HG02884 (cell line): Measurements from ENCODE around the gene FAM83F.
A peak's percentile ranks its signal among the peaks of the same experiment; 100 is the strongest.
"Not testable (repeated sequence)": the region's sequence is repeated elsewhere in the genome, so short reads cannot be mapped to it uniquely, and the experiment has no call there.

Experiments used
- ATAC-seq: cut with Tn5 transposase; IDR thresholded peaks from one replicate; pipeline ENCODE4 v1.9.1; 2021; ENCODE audit warnings: mild to moderate bottlenecking, moderate library complexity; ENCODE audit not compliant: unreplicated experiment

FAM83F gene

DNA sequence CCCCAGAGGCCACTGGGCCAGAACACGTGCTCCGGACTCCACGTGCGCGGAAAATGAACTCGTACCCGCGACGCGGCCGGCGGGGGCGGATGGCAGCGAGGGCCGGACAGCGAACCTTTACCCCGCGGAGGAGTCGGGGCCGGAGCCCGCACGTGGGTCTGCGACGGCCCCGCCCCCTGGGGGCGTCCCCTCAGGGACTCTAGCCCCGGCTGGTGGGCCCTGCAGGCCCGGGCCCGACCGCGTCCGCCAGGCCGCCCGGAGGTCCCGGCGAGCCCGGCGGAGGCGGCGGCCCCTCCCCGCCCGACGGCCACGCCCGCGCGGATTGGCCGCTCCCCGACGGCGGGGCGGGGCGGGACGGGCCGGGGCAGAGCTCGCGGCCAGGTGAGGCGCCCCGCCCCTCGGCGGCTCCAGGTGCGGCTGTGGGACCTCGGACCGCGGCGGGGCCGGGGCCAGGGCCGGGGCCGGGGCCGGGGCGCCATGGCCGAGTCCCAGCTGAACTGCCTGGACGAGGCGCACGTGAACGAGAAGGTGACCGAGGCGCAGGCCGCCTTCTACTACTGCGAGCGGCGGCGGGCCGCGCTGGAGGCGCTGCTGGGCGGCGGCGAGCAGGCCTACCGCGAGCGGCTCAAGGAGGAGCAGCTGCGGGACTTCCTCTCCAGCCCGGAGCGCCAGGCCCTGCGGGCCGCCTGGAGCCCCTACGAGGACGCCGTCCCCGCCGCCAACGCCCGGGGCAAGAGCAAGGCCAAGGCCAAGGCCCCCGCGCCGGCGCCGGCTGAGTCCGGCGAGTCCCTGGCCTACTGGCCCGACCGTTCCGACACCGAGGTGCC lies at the start of gene FAM83F:
TSS of gene FAM83F (plus strand) at position 389 of the 827 bp plus-strand sequence. CDS start at position 478, 89 bp downstream.
- ATAC-seq: no peak

DNA sequence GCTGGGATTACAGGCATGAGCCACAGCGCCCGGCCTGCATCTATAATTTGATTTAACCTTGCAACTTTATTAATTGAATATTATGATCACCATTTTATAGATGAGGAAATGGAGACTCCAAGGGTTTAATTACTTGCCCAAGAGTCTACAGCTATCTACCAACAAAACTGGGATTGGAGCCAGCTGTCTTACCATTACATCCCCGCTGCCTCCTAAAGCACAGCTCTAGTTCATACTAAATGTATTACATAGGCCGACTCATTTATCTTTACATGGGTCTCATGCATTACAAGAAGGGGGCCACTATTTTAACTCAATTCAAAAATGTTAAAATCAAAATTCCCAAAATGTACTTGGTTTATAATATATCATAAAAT lies 48.6 kb upstream of the FAM83F start:
- no peak for ATAC-seq

DNA sequence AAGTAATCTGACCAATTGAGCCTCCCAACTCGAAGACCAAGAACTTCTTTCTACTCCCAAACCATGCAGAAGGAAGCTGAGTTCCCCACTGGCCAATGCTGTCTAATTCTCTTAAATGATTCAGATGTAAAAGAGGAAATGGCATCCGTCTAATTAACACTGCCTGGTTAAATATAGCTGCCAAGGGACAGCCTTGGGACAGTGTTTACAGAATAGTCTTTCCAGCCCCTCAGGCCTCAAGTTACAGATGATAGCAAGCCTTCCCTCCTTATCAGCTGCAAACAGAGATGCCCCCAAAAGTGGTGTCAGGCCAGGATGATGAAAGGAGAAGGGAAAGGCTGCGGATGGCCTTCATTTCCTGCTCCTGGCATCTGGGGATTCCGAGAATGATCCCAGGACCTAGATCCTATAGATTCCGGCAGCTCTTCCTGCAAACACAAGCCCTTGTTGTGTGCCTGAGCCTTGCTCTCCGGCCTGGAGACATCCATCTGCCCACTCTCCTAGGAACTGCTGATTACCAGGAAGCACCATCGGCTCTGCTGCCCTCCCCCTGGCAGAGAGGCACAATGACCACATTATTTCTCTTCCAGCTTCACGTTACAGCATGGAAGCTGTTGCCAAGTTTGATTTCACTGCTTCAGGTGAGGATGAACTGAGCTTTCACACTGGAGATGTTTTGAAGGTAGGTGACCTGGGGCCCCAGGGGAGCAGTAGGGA lies 48.1 kb upstream of the FAM83F start:
- ATAC-seq: no peak

DNA sequence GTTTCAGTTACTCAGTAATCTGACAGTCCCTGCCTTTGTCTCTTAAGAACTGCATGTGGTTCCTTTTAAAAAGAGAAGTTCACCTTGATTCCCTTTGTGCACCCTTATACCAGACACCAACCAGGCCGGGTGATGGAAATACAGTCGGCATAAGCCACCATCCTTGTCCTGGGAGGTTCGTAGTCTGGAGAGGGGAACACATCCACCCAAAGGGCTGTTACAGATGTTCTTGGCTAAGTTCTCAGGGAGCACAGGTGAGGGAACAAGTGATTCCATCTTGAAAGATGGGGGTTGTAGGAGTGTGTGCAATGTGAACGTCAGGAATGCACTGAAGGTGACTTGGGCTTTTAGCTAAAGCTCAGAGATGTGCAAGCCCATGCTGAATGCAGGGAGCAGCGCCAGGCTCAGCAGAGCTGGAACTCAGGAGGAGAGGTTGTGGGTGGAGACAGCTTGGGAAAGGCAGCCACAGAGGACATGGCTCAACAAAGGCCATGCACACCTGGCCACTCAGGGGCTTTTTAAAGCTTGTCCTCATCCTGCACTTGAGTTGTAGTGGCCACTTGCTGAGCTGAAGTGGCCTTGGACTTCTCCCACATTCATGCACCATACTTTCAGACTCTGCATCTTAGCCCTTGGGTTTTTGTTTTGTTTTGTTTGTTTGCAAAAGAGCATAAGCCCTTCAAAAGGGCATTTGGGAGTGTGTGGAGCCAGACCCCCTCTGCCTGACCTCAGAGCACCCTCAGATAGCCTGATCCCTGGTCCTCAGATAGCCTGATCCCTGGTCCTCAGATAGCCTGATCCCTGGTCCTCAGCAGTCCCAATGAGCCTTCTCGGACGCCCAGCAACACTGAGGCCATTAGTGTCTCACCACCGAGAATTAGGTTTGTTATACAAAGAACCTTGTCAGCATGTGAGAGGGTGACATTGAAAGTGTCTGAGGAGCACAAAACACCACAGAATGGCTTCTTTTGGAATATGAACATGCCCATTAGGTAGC lies 47.2 kb upstream of the FAM83F start:
- no peak for ATAC-seq

DNA sequence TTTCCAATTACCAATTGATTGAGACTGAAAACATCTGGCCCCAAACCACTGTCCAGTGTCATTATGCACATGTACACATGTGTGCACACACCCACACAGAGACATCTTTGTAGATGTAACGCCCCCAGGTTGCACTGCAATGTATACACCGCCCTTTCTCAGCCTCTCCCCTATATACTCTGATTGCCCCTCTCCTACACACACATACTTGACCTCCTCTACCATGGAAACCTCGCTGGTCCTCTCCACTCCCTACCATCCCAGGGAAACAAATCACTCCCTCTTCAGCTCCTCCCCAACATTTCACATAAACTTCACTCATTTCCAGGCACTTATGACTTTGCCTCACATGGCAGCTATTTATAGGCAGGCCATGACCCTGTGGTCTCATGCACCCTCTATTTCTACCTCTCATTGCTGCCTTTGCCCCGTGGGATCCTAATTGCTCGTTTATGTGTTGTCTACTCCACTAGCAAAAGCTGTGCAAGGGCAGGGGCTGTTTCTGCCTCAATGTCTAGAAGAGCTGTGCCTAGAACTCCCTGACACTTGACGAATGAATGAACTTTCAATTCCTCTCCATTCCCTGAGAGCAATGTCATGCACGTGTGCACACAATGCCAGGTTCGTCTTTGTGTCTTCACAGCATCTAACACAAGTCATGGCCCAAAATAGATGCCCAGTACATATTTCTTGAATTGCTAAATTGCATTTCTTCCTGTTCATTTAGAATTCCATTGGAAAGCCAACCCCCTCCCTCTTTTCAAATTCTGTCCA lies 44.6 kb upstream of the FAM83F start:
- no peak for ATAC-seq

DNA sequence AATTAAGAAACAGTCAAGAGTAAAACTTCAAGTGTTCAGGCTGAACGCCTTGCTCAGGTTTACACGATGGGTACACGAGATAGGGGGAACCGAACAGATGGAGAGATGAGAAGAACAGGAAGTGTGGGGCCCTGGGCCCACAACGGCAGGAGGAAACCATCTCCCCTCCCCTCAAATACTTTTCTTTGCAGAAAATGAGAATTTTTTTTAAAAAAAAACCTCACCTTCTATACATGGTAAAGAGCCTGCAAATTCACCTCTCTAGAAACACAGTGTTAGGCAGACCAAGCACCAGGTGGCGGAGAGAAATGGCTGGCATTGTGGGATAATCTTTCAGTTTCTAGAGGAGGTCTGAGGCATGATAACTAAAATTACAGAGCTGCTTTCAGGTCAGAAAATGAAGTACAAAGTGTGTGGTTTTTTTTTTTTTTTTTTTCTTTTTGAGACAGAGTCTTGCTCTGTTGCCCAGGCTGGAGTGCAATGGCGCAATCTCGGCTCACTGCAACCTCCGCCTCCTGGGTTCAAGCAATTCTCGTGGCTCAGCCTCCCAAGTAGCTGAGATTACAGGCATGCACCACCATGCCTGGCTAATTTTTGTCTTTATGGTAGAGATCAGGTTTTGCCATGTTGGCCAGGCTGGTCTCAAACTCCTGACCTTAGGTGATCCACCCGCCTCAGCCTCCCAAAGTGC lies 43.0 kb upstream of the FAM83F start:
- not testable (repeated sequence) for ATAC-seq

DNA sequence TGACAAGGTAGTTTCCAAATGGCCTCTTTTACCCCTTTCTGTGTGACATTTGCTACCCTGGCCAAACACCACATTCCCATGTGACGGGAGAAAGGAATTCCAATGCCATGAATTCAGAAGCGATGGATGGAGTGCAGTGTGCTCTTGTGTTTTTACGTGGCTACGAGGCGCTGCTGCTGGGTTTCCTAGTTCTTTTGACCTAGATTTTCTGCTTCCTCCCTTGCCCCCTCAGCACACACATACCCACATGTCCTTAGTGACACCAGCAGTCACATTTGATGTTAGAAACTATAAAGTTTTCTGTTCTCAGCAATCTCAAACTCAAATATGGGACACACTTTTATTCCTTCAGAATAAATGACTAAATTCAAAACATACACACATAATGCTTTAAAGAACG lies 42.4 kb upstream of the FAM83F start:
- no peak for ATAC-seq

DNA sequence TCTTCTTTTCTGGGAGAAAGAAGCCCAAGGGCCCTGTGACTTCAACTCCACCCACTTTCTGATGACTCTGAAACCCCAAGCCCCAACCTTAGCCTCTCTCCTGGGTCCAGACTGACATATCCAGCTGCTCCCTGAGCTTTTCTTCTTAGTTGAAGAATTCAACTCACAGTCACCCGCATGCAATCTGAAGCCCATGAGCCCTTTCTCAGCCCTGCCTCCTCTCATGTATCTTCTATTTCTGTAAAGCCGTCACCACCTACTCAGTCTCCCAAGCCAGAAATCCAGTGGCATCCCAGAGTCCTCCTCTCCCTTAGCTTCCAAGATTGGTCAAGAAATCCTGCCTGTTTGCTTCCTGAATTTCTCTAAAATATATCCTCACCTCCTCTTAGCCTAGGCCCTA lies 41.7 kb upstream of the FAM83F start:
- no peak for ATAC-seq

DNA sequence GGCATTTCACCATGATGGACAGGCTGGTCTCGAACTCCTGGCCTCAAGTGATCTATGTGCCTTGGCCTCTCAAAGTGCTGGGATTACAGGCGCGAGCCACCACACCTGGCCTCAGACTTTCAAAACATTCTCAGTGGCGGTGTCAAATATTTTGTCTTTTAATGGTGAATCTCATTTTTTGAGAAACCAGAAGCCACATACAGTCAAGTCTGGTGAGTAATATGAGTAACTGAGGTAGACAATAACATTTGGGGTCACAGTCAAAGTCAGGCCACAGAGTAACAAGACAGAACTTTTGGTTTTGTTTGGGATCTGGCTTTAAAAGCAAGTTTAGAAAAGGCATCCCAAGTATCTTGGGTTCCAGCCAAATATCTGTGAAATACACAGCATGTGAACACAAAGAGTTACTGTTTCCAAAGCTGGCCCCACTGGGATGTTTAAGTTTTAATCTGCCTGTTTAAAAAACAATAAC lies 40.1 kb upstream of the FAM83F start:
- ATAC-seq: no peak

DNA sequence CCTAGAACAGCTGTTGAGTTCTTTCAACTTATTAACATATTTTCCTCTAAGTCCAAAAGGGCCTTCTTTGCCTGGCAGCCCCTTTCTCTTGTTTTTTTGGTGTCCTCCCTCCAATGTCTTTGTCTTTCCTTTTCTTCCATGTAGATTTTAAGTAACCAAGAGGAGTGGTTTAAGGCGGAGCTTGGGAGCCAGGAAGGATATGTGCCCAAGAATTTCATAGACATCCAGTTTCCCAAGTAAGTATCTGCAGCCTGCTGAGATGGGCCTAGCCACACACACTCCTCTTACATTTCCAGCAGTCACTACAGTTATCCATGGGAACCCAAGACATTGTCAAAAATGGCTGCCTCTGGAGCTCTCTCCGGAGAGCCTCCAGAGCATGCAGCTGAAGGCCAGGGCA lies 39.1 kb upstream of the FAM83F start:
- no peak for ATAC-seq

DNA sequence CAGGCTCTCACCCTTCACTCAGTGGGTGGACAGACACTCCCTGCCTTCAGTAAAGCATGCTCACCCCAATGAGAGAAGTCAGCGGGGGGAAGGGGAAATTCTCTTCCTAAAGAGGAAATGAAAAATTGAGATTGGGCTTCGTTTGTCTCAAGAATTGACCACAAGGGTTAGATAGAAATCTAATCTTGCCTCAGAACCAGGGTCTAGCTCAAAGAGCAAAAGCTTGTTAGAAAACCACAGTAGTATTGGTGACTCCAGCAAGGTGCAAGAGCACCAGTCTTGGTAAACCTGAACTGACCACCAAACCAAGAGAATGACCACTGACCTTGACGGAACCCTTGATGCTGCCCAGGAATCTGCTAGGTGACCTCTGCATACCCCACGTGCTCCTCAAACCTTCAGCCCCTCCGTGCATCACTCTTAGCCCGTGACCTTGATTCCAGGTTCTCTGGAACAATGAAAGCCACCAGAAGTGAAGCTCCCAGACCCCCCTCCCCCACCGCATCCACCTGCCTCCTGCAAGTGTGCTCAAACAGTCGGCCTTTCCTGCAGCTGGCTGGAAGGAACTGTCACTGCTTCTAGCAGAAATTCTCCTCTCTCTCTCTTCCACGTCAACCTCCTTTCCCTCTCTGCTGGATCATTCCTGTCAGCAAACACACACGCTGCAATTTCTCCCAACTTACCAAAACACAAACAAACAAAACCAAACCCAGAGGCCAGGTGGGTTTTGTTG lies 37.7 kb upstream of the FAM83F start:
- ATAC-seq: no peak

DNA sequence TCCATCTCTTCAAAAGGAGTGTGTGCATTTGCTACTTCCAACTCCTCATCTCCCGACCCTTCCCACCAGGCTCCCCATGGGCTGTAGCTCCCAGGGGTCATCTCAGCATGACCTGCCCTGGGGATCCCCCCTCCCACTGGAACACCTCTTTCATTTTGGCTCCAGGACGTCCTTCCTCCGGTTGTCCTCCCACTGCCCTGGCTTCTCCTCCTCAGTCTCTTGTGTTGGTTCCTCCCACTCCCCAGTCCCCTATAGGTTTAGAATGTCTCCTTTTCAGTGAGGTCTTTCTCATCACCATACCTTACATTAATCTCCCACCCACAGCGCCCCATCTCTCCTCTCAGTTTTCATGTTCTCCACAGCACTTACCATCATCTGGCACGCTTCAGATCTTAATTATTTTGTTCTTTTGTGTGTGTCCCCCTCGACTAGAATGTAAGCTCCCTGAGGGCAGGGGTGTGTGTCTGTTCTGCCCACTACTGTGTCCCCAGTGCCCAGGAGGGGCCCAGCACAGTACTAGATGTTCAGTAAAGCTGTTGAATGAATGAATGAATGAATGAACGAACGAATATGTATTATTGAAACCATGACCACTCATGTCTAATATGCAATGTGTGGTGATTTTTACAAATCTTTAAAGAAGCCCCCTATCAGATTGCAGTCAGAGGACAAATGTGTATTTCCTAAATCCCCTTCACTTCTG lies 36.6 kb upstream of the FAM83F start:
- no peak for ATAC-seq

DNA sequence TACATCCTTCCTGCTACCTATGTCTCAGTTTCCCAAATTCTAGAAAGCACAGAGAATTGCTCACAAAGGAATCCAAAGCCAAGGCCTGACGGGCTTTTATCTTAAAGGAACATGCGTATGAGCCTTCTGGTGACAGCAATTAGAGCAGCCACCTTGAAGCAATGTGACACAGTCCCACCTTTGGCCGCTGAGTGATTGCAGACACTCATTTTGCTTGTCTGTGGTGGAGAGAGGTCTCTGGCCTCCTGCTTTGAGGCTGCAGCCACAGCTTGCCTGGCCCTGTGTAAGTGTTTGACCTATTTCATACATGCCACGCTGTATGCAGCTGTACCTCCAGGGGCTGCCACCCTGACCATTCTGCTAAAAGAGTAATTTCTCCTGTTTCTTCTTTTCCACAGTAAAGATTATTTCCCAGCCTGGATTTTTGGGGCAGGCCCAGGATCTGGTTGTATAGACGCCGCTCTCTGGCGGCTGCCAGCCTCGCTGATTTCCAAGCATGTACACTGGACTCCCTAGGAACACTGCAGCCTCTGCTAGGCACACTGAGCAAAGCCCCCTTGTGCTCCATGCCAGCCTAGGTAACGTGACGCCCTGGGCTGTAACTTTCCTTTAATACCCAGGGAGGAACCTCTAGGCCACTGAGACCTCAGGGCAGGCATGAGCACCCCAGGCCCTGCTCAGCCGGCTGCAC lies 35.7 kb upstream of the FAM83F start:
- no peak for ATAC-seq

DNA sequence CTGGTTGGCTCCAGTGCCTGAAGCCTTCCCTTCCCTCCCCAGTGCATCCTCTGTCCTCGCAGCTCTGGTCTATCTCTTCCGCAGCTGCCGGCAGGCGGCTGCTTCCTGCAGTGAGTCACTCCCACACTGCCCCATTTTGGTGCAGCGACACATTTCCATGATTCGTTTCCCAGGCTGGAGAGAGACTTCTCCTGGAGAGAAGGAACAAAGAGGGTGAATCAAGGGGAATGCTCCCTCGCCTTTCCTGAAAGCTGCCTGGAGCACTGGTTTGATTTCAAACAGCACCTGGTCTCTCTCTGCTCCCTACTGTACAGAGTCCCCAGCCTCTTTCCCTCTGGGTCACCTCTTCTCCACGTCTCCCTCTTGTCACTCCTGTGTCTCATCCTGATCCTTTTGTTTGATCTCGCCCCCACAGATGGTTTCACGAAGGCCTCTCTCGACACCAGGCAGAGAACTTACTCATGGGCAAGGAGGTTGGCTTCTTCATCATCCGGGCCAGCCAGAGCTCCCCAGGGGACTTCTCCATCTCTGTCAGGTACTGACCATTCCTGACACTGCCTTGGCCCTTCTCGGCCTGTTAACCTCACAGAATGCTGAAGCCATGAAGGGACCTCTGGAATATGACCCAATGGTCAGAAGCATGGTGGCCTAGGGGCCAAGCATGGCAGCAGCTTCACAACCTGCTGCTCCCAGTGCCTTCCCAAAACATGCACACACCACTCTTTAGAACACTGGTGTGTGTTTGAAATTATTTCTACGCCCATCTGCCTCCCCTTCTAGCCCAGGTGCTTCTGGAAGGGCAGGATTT lies 34.9 kb upstream of the FAM83F start, which contains the start of gene TMA7B:
TSS of gene TMA7B (plus strand) at position 758 of the 808 bp plus-strand sequence. CDS start 3,978 bp downstream, outside the sequence.
- no peak for ATAC-seq

DNA sequence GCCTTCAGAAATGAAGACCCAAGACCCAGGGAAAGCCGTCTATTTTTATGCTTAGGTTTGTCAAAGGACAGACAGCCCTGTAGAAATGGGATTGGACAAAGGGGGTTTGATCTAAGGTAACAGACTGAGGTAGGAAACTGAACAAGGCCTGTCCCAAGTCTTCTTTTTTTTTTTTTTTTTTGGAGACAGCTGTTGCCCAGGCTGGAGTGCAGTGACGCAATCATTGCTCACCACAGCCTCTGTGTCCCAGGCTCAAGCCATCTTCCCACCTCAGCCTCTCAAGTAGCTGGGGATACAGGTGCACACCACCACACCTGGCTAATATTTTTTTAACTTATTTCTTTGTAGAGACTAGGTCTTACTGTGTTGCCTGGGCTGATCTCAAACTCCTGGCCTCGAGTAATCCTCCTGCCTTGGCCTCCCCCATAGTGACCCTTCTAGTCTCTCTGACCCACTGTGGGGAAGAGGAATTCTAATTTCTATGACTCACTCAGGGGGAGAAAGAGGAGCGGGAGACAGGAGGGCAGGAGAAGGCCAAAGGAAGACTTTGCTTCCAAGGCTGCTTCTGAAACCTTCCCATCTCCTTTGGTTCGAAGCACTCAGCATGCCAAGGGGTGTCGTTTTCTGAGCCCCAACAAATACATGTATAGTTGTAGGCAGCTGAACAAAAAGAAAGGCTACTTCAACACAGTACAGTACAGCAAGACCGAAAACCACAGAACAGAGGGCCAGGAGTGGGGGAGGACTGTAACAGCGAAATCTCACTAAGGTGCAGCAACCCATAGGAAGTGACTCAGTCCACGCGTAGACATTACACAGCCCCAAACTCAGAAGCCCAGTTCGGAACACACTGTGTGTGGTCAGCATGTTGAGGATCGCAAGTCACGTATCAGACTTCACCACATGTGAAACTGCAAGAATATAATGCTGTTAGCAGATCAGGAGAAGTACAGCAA lies 33.7 kb upstream of the FAM83F start:
- ATAC-seq: peak; percentile 92

DNA sequence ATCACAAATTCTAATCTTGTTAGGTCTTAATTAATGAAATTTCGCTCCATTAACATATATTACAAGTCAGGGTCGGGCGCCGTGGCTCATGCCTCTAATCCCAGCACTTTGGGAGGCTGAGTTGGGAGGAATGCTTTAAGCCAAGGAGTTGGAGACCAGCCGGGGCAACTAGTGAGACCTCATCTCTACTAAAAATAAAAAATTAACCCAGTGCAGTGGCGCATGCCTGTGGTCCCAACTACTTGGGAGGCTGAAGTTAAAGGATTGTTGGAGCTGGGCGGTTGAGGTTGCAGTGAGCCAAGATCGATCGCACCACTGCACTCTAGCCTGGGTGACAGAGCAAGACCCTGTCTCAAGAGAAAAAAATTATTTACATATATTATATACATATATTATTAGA lies 32.7 kb upstream of the FAM83F start:
- ATAC-seq: no peak
